ENCODE measurements around the gene ARL6IP5.

Gene ARL6IP5

GRCh38 chr3:69103123-69103522 is 18.4 kb downstream of the ARL6IP5 start:
- no peak for TF ChIP-seq CTCF (IDR thresholded peaks at IDR 0.05; ENCODE audit: insufficient read depth, low read depth, low read length, missing control alignments)
- H3K4me3 ChIP-seq (ENCODE audit: low read depth, low read length) = no peak overlapping the region
- no peak for DNase-seq (ENCODE audit: low read depth)

GRCh38 chr3:69104586-69104985 is 19.8 kb downstream of the ARL6IP5 start:
- TF ChIP-seq CTCF (IDR thresholded peaks at IDR 0.05; ENCODE audit: insufficient read depth, low read depth, low read length, missing control alignments) = no peak
- DNase-seq (ENCODE audit: low read depth) = no peak
- no peak overlapping the region for H3K4me3 ChIP-seq (ENCODE audit: low read depth, low read length)

GRCh38 chr3:69105320-69105719 is 20.6 kb downstream of the ARL6IP5 start:
- DNase-seq (ENCODE audit: low read depth) = no peak
- no peak overlapping the region for H3K4me3 ChIP-seq (ENCODE audit: low read depth, low read length)
- TF ChIP-seq CTCF (IDR thresholded peaks at IDR 0.05; ENCODE audit: insufficient read depth, low read depth, low read length, missing control alignments) = no peak

GRCh38 chr3:69107841-69108240 is 23.1 kb downstream of the ARL6IP5 start:
- no peak overlapping the region for H3K4me3 ChIP-seq (ENCODE audit: low read depth, low read length)
- no peak for TF ChIP-seq CTCF (IDR thresholded peaks at IDR 0.05; ENCODE audit: insufficient read depth, low read depth, low read length, missing control alignments)

GRCh38 chr3:69108811-69109210 is 24.1 kb downstream of the ARL6IP5 start:
- DNase-seq (ENCODE audit: low read depth) = no peak
- TF ChIP-seq CTCF (IDR thresholded peaks at IDR 0.05; ENCODE audit: insufficient read depth, low read depth, low read length, missing control alignments) = no peak
- H3K4me3 ChIP-seq (ENCODE audit: low read depth, low read length) = no peak overlapping the region

More at GRCh38 chr3:69107841-69108240, 23.1 kb downstream of the ARL6IP5 start:
- DNase-seq (ENCODE audit: low read depth) = no peak

GRCh38 chr3:69110941-69111546 is 26.3 kb downstream of the ARL6IP5 start:
- no peak for DNase-seq (ENCODE audit: low read depth)
- no peak for TF ChIP-seq CTCF (IDR thresholded peaks at IDR 0.05; ENCODE audit: insufficient read depth, low read depth, low read length, missing control alignments)
- no peak overlapping the region for H3K4me3 ChIP-seq (ENCODE audit: low read depth, low read length)

- no peak for DNase-seq (ENCODE audit: low read depth)
- H3K4me3 ChIP-seq (ENCODE audit: low read depth, low read length) = no peak overlapping the region
- TF ChIP-seq CTCF (IDR thresholded peaks at IDR 0.05; ENCODE audit: insufficient read depth, low read depth, low read length, missing control alignments) = no peak
These were observed 28.8 kb downstream of the ARL6IP5 start for GRCh38 chr3:69113536-69113935.
